RPMI7951 (cell line): ENCODE results near the gene SLC23A1. TPM values are rescaled to one million over a fixed set of nuclear protein-coding genes. Genes with fewer than 3 reads are reported as not detected.
"Not testable (repeated sequence)": the region's sequence is repeated elsewhere in the genome, so short reads cannot be mapped to it uniquely, and the experiment has no call there.

Experiments
- DNase-seq: peaks from one replicate; pipeline ENCODE4 v3.0.0-alpha.2; 2012; ENCODE audit warnings: low read depth
- total RNA-seq: library from RNA; depleted of rRNA; stranded (reverse); fragments of >200 nt; shearing (Covaris generic); gene quantifications from 2 replicates; pipeline ENCODE4 v1.2.3, GENCODE V29; 2014; rRNA removed

Gene SLC23A1
- total RNA-seq, 1 experiment from 2014 or later: not detected

GRCh38 chr5:139369181-139369580 lies 13.9 kb downstream of the SLC23A1 start:
- no peak for DNase-seq

- no peak for DNase-seq
Observed at GRCh38 chr5:139368613-139369012, 14.5 kb downstream of the SLC23A1 start.

- no peak for DNase-seq
Observed at GRCh38 chr5:139364466-139364865, 18.6 kb downstream of the SLC23A1 start.

GRCh38 chr5:139363937-139364336 lies 19.2 kb downstream of the SLC23A1 start:
- DNase-seq: no peak

GRCh38 chr5:139361835-139362429 lies 21.2 kb downstream of the SLC23A1 start:
- DNase-seq: no peak

GRCh38 chr5:139360384-139360783 lies 22.7 kb downstream of the SLC23A1 start:
- no peak for DNase-seq

GRCh38 chr5:139358064-139358463 lies 25.0 kb downstream of the SLC23A1 start:
- no peak for DNase-seq

- DNase-seq: not testable (repeated sequence)
Observed at GRCh38 chr5:139355900-139356299, 27.2 kb downstream of the SLC23A1 start.

- no peak for DNase-seq
Observed at GRCh38 chr5:139354186-139354585, 28.9 kb downstream of the SLC23A1 start.

GRCh38 chr5:139347863-139348262 lies 35.2 kb downstream of the SLC23A1 start:
- DNase-seq: not testable (repeated sequence)

GRCh38 chr5:139345442-139345841 lies 37.7 kb downstream of the SLC23A1 start:
- not testable (repeated sequence) for DNase-seq

- no peak for DNase-seq
Observed at GRCh38 chr5:139344177-139344576, 38.9 kb downstream of the SLC23A1 start.

- no peak for DNase-seq
Observed at GRCh38 chr5:139343476-139343875, 39.6 kb downstream of the SLC23A1 start.

- no peak for DNase-seq
Observed at GRCh38 chr5:139342423-139342723, 40.7 kb downstream of the SLC23A1 start.

GRCh38 chr5:139341689-139342422 lies 41.2 kb downstream of the SLC23A1 start, which contains the start of gene PAIP2:
Gene PAIP2, plus strand, starts transcription at chr5:139341854. Its CDS starts 21,931 bp downstream, at chr5:139363785.
- DNase-seq: peak; percentile 95

- DNase-seq: no peak
Observed at GRCh38 chr5:139341187-139341688, 41.9 kb downstream of the SLC23A1 start.

- DNase-seq: peak; percentile 13
Observed at GRCh38 chr5:139340051-139340450, 43.0 kb downstream of the SLC23A1 start.

GRCh38 chr5:139335811-139336210 lies 47.3 kb downstream of the SLC23A1 start:
- DNase-seq: no peak

Other genes with a start within 250 kb of the SLC23A1 start
- gene SIL1, start 184.9 kb downstream of the SLC23A1 start, total RNA-seq: 21.4 and 24.9 TPM in 2 replicates
- 209 and 241 TPM in 2 replicates for gene MATR3, start 89.6 kb downstream of the SLC23A1 start, total RNA-seq
- 34.9 and 45.4 TPM in 2 replicates for gene PAIP2, start 41.4 kb downstream of the SLC23A1 start, total RNA-seq
- gene MZB1, start 6.6 kb upstream of the SLC23A1 start, total RNA-seq: not detected in 2 replicates
- 0.10 and 0.12 TPM in 2 replicates for gene PROB1, start 11.8 kb upstream of the SLC23A1 start, total RNA-seq
- gene SPATA24, start 20.8 kb upstream of the SLC23A1 start, total RNA-seq: 4.7 and 6.1 TPM in 2 replicates
- 8.7 and 10.3 TPM in 2 replicates for gene DNAJC18, start 56.2 kb upstream of the SLC23A1 start, total RNA-seq
- gene ECSCR, start 79.4 kb upstream of the SLC23A1 start, total RNA-seq: 0.29 and 0.60 TPM in 2 replicates
- gene SMIM33, start 87.7 kb upstream of the SLC23A1 start, total RNA-seq: not detected in 2 replicates
- gene STING1, start 99.5 kb upstream of the SLC23A1 start, total RNA-seq: 9.7 and 10.4 TPM in 2 replicates
- 75.7 and 83.7 TPM in 2 replicates for gene UBE2D2, start 178.0 kb upstream of the SLC23A1 start, total RNA-seq